Body of pancreas (tissue), 4 donors: ENCODE data around the gene ATXN7L1. TPM values are rescaled to one million over a fixed set of nuclear protein-coding genes. Genes with fewer than 3 reads are reported as not detected.

Experiments used
- ATAC-seq: fragments of 150-250 bp; one replicate; pipeline ENCODE4 v1.9.1; 2016
- DNase-seq, 4 donors: peaks; one replicate each; pipeline ENCODE4 v3.0.0-alpha.2; 2019
- H3K27ac ChIP-seq, 4 donors: fragments of 200-600 bp; sonication (generic); 1 replicate in 3 of 4; 2 replicates in 1 of 4; pipeline versions ENCODE4 v1.5.1 to v1.6.1; 2016 to 2019; ENCODE audit warnings: mild to moderate bottlenecking in 1 of 4, mixed read lengths in 1 of 4, moderate library complexity in 1 of 4
- H3K27me3 ChIP-seq, 2 donors: fragments of 200-600 bp; sonication (generic); one replicate each; pipeline ENCODE4 v1.6.0; 2016; ENCODE audit warnings: mild to moderate bottlenecking in 1 of 2
- H3K36me3 ChIP-seq, 2 donors: fragments of 200-600 bp; sonication (generic); replicated peaks in 1 of 2; 2 replicates each; pipeline ENCODE4 v1.5.1; 2016; ENCODE audit warnings: low read depth in 2 of 2; ENCODE audit not compliant: insufficient read depth in 1 of 2
- H3K4me1 ChIP-seq: fragments of 200-600 bp; sonication (generic); one replicate; pipeline ENCODE4 v1.6.0; 2016
- H3K4me3 ChIP-seq, 2 donors: fragments of 200-600 bp; sonication (generic); 1 replicate in 1 of 2; 2 replicates in 1 of 2; pipeline ENCODE4 v1.5.1; 2016 to 2019
- H3K9me3 ChIP-seq, 3 donors: fragments of 200-600 bp; sonication (generic); 1 replicate in 2 of 3; 2 replicates in 1 of 3; pipeline ENCODE4 v1.5.1; 2016
- POLR2A ChIP-seq, 3 donors: fragments of 450-650 bp; IDR thresholded peaks; one replicate each; pipeline ENCODE4 v1.6.1; 2016; ENCODE audit warnings: antibody characterized with exemption in 3 of 3, mild to moderate bottlenecking in 2 of 3
- WGBS, 2 donors: methylation state at CpG; one replicate each; pipeline ENCODE4 v1.1.5; 2017; 5-methylcytosine and 5-hydroxymethylcytosine counted together
- intact Hi-C: fragments of 100-400 bp; cut with DNase I; formaldehyde crosslinking; loops from one replicate; pipeline ENCODE4 v1.15.1; 2023
- total RNA-seq, 2 donors: library from RNA; depleted of rRNA; stranded (reverse); fragments of >200 nt; gene quantifications; one replicate each; pipeline ENCODE4 v1.1.0, GENCODE V29; 2016
- TF ChIP-seq, protein P1 (sequence below), 7 experiments: fragments of 450-650 bp in 4 of 7; fragments of 200-600 bp in 3 of 7; sonication (generic) in 3 of 7; IDR thresholded peaks; one replicate each; pipeline ENCODE4 v1.5.1; 2016 to 2019; ENCODE audit warnings: antibody characterized with exemption in 7 of 7

ATXN7L1 gene
- total RNA-seq, 2 donors from 2014 or later = 6.6 to 8.0 TPM

DNA sequence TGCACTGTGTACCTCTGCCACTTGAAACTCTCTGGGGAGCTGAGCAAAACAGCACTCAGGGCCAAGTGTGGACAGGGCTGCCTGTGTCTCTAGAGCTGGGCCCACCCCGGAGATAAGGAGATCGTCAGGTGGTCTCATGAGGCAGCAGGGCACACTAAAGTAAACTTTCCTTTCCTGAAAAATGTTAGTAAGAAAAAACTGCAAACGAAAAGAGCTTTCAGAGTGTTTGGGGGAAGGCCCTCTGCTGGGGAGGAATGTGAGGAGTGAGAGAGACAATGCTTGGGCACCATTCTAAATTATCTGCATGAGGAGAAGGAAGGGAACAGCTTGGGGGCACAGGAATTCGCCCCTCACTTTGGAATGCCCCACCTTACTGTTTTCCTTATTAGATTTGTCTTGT, 127.7 kb downstream of the ATXN7L1 start:
- no peak overlapping the region for H3K27ac ChIP-seq
- H3K36me3 ChIP-seq = no peaks in the 10 kb centered on the region
- DNase-seq = no peak
- TF ChIP-seq, protein P1, sequence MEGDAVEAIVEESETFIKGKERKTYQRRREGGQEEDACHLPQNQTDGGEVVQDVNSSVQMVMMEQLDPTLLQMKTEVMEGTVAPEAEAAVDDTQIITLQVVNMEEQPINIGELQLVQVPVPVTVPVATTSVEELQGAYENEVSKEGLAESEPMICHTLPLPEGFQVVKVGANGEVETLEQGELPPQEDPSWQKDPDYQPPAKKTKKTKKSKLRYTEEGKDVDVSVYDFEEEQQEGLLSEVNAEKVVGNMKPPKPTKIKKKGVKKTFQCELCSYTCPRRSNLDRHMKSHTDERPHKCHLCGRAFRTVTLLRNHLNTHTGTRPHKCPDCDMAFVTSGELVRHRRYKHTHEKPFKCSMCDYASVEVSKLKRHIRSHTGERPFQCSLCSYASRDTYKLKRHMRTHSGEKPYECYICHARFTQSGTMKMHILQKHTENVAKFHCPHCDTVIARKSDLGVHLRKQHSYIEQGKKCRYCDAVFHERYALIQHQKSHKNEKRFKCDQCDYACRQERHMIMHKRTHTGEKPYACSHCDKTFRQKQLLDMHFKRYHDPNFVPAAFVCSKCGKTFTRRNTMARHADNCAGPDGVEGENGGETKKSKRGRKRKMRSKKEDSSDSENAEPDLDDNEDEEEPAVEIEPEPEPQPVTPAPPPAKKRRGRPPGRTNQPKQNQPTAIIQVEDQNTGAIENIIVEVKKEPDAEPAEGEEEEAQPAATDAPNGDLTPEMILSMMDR (IDR thresholded peaks at IDR 0.05) = no peak
- TF ChIP-seq POLR2A (IDR thresholded peaks at IDR 0.05) = no peak
- H3K4me1 ChIP-seq = no peaks in the 10 kb centered on the region
- 66 to 69% methylated on average over 4 of the region's 4 CpGs for WGBS, 2 donors
- intact Hi-C loops = no loop called here
- no peak for ATAC-seq
- H3K9me3 ChIP-seq = no peaks in the 10 kb centered on the region
- H3K27me3 ChIP-seq = no peaks in the 10 kb centered on the region
- no peak overlapping the region for H3K4me3 ChIP-seq

DNA sequence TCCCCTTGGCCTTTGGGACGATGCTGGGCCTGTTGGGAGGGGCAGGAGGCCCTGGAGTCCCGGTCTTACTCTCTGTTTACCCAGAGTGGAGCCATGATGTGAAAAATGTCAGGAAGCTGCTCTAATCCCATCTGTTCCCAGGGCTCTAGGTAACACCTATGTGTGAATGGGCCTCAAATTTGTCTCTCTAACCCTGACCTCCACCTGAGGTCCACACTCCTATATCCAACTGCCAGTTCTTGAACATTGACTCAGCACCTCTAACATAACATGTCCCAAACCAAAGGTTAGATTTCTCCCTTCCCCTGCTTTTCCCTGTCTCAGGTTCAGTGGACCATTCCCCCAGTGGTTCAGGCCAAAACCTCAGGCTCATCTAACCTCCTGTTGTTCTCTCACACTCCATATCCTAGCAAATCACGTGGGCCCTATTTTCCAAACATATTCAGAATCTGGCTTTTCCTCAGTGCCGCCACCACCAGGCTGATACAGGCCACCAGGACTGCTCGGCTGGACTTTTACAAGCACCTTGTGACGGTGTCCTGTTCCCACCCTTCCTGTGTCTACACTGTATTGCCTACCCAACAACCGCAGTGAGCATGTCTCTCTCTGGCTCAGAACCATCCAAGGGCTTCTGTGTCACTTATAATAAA, 130.6 kb downstream of the ATXN7L1 start:
- H3K27ac ChIP-seq = no peak overlapping the region
- no peak for TF ChIP-seq POLR2A (IDR thresholded peaks at IDR 0.05)
- TF ChIP-seq, protein P1 (IDR thresholded peaks at IDR 0.05) = no peak
- no peak for DNase-seq
- intact Hi-C loops = no loop called here
- H3K9me3 ChIP-seq = no peaks in the 10 kb centered on the region
- no peaks in the 10 kb centered on the region for H3K27me3 ChIP-seq
- no peaks in the 10 kb centered on the region for H3K4me1 ChIP-seq
- no peak for ATAC-seq
- H3K4me3 ChIP-seq = no peak overlapping the region
- 94% methylated on average over 7 of the region's 7 CpGs for WGBS, 2 donors
- no peaks in the 10 kb centered on the region for H3K36me3 ChIP-seq

DNA sequence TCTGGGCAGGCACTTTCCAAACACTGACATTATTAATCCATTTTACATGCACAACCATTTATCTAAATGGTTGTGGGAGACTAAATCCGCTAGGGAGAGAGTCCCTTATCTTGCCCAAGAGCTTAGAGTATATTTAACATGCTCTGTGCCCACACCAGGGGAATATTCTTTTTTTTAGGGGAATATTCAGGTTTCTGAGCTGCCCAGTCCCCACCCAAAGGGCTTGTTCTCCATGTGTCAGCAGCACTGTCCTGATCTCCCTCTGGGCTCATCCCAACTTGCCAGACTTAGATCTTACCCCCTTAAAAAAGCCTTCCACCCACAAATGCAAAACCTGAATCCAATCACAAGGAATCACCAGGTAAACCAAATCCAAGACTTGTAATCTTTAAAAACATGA, 132.1 kb downstream of the ATXN7L1 start:
- Histone ChIP-seq H3K4me3 (no peak overlapping the region), H3K27me3 (no peaks in the 10 kb centered on the region), H3K4me1 (no peaks in the 10 kb centered on the region), H3K9me3 (no peaks in the 10 kb centered on the region), H3K36me3 (no peaks in the 10 kb centered on the region), H3K27ac (no peak overlapping the region)
- DNase-seq = no peak
- WGBS, 2 donors = 92 to 93% methylated on average over 1 of the region's 1 CpG
- ATAC-seq = no peak
- no peak for TF ChIP-seq POLR2A (IDR thresholded peaks at IDR 0.05)
- TF ChIP-seq, protein P1 (IDR thresholded peaks at IDR 0.05) = no peak
- intact Hi-C loops = no loop called here

DNA sequence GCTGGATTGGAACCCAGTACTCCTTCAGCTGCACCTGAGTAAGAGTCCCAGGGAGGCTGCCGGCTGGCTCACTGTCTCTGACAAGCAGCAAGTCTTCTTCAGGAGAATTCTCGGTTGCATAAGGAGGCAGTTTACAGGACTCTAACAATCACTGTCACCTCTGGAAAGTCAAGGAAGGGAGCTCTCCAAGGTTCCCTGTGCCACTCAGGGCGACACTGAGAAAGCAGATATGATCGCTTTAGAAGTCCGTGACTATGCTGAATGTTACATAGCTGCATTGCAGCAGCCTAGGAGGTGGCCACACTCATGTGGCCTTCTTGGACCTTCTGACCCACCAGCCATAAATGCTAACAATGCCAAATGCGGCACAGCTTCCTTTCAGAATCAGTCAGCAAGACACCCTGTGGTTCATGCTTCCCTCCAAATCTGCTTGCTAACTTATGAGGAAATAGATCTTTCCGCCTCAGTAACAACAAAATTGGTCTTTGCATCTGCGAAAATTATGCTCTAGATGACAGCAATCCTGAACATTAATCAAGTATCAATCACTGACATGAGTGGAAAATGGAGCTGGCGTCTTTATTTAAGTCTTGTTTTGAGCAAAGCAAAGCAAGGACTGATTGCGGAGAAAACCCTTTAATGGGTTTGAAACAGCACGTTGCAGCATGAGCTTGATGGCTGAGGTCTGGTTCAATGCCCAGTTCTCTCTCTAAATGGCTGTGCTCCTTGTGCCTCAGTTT, 132.9 kb downstream of the ATXN7L1 start:
- H3K9me3 ChIP-seq = no peaks in the 10 kb centered on the region
- H3K27me3 ChIP-seq = no peaks in the 10 kb centered on the region
- intact Hi-C loops = no loop called here
- WGBS, 2 donors = 78 to 95% methylated on average over 11 of the region's 11 CpGs
- H3K27ac ChIP-seq = no peak overlapping the region
- H3K4me1 ChIP-seq = no peaks in the 10 kb centered on the region
- H3K4me3 ChIP-seq = no peak overlapping the region
- DNase-seq (peak in 1 of 4 donors; percentile 6), ATAC-seq (no peak)
- TF ChIP-seq, protein P1 (IDR thresholded peaks at IDR 0.05) = no peak
- H3K36me3 ChIP-seq = no peaks in the 10 kb centered on the region

DNA sequence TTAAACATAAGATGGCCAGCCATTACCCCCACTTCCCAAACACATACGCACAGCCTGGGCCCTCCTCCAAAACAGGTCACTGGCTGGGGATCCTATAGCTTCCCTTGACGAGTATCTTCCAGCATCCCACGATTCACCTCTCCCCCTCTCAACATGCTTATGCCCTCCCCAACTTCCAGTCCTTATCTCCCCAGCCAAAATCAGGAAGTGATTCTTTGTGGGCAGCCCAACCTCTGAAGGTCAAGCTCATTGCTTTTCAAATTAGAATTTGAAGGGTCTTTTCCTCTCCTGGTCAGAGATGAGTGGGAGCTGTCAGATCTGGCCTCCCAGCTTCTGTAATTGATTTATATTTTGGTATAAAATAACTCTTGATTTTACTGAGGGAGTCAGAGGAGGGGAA, 133.6 kb downstream of the ATXN7L1 start:
- ATAC-seq (no peak), DNase-seq (no peak)
- H3K9me3 ChIP-seq = no peaks in the 10 kb centered on the region
- no peaks in the 10 kb centered on the region for H3K4me1 ChIP-seq
- intact Hi-C loops = no loop called here
- H3K27ac ChIP-seq = no peak overlapping the region
- no peaks in the 10 kb centered on the region for H3K27me3 ChIP-seq
- WGBS, 2 donors = 81 to 85% methylated on average over 3 of the region's 3 CpGs
- H3K36me3 ChIP-seq = no peaks in the 10 kb centered on the region
- TF ChIP-seq POLR2A (IDR thresholded peaks at IDR 0.05) = no peak
- TF ChIP-seq, protein P1 (IDR thresholded peaks at IDR 0.05) = no peak
- no peak overlapping the region for H3K4me3 ChIP-seq
